NCI-H82 (cell line): ENCODE data around the gene TM9SF2.
A peak's percentile ranks its signal among the peaks of the same experiment; 100 is the strongest.

Experiments
- DNase-seq: peaks from one replicate; lab custom pipeline; 2025; lab: John Stamatoyannopoulos, UW

The TM9SF2 gene

GRCh38 chr13:99495466-99496183 is 5.6 kb upstream of the TM9SF2 start:
- no peak for DNase-seq

- no peak for DNase-seq
These were observed 4.8 kb upstream of the TM9SF2 start for GRCh38 chr13:99496184-99497142.

- peak; percentile 98 for DNase-seq
These were observed 2.8 kb upstream of the TM9SF2 start for GRCh38 chr13:99498171-99499161.

- no peak for DNase-seq
These were observed 461 bp upstream of the TM9SF2 start for GRCh38 chr13:99500839-99501183.

GRCh38 chr13:99501848-99502301 is 603 bp downstream of the TM9SF2 start:
- peak; percentile 59 for DNase-seq

- no peak for DNase-seq
These were observed 4.6 kb downstream of the TM9SF2 start for GRCh38 chr13:99505814-99506269.

- DNase-seq = no peak
These were observed 5.4 kb downstream of the TM9SF2 start for GRCh38 chr13:99506634-99507033.

- no peak for DNase-seq
These were observed 5.8 kb downstream of the TM9SF2 start for GRCh38 chr13:99507054-99507453.

GRCh38 chr13:99507551-99507950 is 6.3 kb downstream of the TM9SF2 start:
- DNase-seq = no peak

- no peak for DNase-seq
These were observed 6.7 kb downstream of the TM9SF2 start for GRCh38 chr13:99507986-99508385.

- DNase-seq = no peak
These were observed 8.2 kb downstream of the TM9SF2 start for GRCh38 chr13:99509479-99509878.

- DNase-seq = no peak
These were observed 13.5 kb downstream of the TM9SF2 start for GRCh38 chr13:99514801-99515200.

- DNase-seq = no peak
These were observed 15.1 kb downstream of the TM9SF2 start for GRCh38 chr13:99516153-99516929.

GRCh38 chr13:99517577-99517976 is 16.3 kb downstream of the TM9SF2 start:
- no peak for DNase-seq

GRCh38 chr13:99517984-99518383 is 16.7 kb downstream of the TM9SF2 start:
- no peak for DNase-seq

GRCh38 chr13:99522298-99522697 is 21.0 kb downstream of the TM9SF2 start:
- no peak for DNase-seq

- DNase-seq = no peak
These were observed 22.6 kb downstream of the TM9SF2 start for GRCh38 chr13:99523838-99524237.

- no peak for DNase-seq
These were observed 24.7 kb downstream of the TM9SF2 start for GRCh38 chr13:99525967-99526366.

- DNase-seq = no peak
These were observed 25.3 kb downstream of the TM9SF2 start for GRCh38 chr13:99526549-99526948.

- DNase-seq = no peak
These were observed 26.0 kb downstream of the TM9SF2 start for GRCh38 chr13:99527301-99527700.

GRCh38 chr13:99528547-99528946 is 27.3 kb downstream of the TM9SF2 start:
- DNase-seq = peak; percentile 73
